K562 (cell line): ENCODE results near the gene ZZZ3.

Experiments used
- BMI1 ChIP-seq: fragments of 150-350 bp; IDR thresholded peaks from 2 replicates; pipeline ENCODE4 v1.6.1; 2014; ENCODE audit warnings: low read length
- CREM ChIP-seq: IDR thresholded peaks from 2 replicates; pipeline ENCODE4 v1.6.1; 2014; ENCODE audit warnings: antibody characterized with exemption, low read depth
- CTCF ChIP-seq, 3 experiments: IDR thresholded peaks in 2 of 3; conservative IDR thresholded peaks in 1 of 3; 2 replicates each; pipeline ENCODE4 v1.5.1; 2011 to 2012; ENCODE audit warnings: low read length in 3 of 3, mild to moderate bottlenecking in 3 of 3, control low read depth in 2 of 3, improper control_type of control experiment in 1 of 3, inconsistent platforms in 1 of 3, low read depth in 1 of 3, mixed read lengths in 1 of 3, moderate library complexity in 1 of 3; ENCODE audit not compliant: insufficient read depth in 2 of 3
- HDAC6 ChIP-seq: IDR thresholded peaks from 2 replicates; pipeline ENCODE4 v1.6.1; 2012; ENCODE audit warnings: low read depth, mild to moderate bottlenecking, control low read depth, inconsistent platforms, low read length, moderate library complexity
- KDM1A ChIP-seq, 2 experiments: fragments of 450-650 bp; IDR thresholded peaks; 2 replicates each; pipeline ENCODE4 v1.6.1; 2016; ENCODE audit warnings: mild to moderate bottlenecking in 2 of 2
- MAX ChIP-seq: sonication (generic); formaldehyde crosslinking; IDR thresholded peaks from 2 replicates; pipeline ENCODE4 v1.9.0; 2022; ENCODE audit warnings: mild to moderate bottlenecking, missing genetic modification reagents
- NRF1 ChIP-seq, 2 experiments: fragments of 450-650 bp; IDR thresholded peaks in 1 of 2; conservative IDR thresholded peaks in 1 of 2; 2 replicates each; pipeline ENCODE4 v1.6.1; 2014; ENCODE audit warnings: mild to moderate bottlenecking in 2 of 2
- RAD21 ChIP-seq, 2 experiments: fragments of 250-450 bp in 1 of 2; fragments of 450-650 bp in 1 of 2; sonication (Bioruptor Pico) in 1 of 2; formaldehyde crosslinking in 1 of 2; IDR thresholded peaks in 1 of 2; conservative IDR thresholded peaks in 1 of 2; 2 replicates each; pipeline versions ENCODE4 v1.4.0 to v1.8.0; 2020 to 2022; ENCODE audit warnings: mild to moderate bottlenecking in 2 of 2, moderate library complexity in 1 of 2
- TAF1 ChIP-seq: IDR thresholded peaks from 2 replicates; pipeline ENCODE4 v1.6.1; 2011; ENCODE audit warnings: mild to moderate bottlenecking, low read length, moderate library complexity; ENCODE audit not compliant: insufficient read depth, control insufficient read depth, severe bottlenecking; ENCODE audit errors: extremely low read depth
- TARDBP ChIP-seq: fragments of 450-650 bp; IDR thresholded peaks from 2 replicates; pipeline ENCODE4 v1.6.1; 2016

GRCh38 chr1:77655431-77655974 lies 27.0 kb downstream of the ZZZ3 start:
- no peak for TF ChIP-seq TARDBP
- TF ChIP-seq KDM1A (IDR thresholded peaks at IDR 0.05), result no peak
- no peak for TF ChIP-seq CTCF (IDR thresholded peaks at IDR 0.05 in 2 of 3, conservative IDR thresholded peaks at IDR 0.05 in 1 of 3; ENCODE audit: insufficient read depth in 2 of 3, low read depth in 1 of 3, low read length in 3 of 3)
- no peak for TF ChIP-seq HDAC6
- no peak for TF ChIP-seq MAX
- no peak for TF ChIP-seq BMI1
- TF ChIP-seq CREM, result no peak
- no peak for TF ChIP-seq RAD21 (CRISPR knock-in tag; conservative IDR thresholded peaks at IDR 0.05 in 1 of 2, IDR thresholded peaks at IDR 0.05 in 1 of 2)
- no peak for TF ChIP-seq NRF1 (conservative IDR thresholded peaks at IDR 0.05 in 1 of 2, IDR thresholded peaks at IDR 0.05 in 1 of 2)
- TF ChIP-seq TAF1, result no peak
